ENCODE data around the gene MAPT. TPM values are rescaled to one million over a fixed set of nuclear protein-coding genes. Genes with fewer than 3 reads are reported as not detected.

MAPT gene
- total RNA-seq, 2 donors from 2014 or later: 0.86 to 2.1 TPM

GRCh38 chr17:46042925-46043324 is 148.6 kb downstream of the MAPT start:
- H3K36me3 Mint-ChIP-seq (ENCODE audit: insufficient read depth in 2 of 2): peaks cover 12 to 25% of the 10 kb centered on the region in 2 donors
- no peaks in the 10 kb centered on the region for H3K27me3 Mint-ChIP-seq (ENCODE audit: low read depth)
- no peak for ATAC-seq (replicated peaks in 1 of 2)
- H3K4me1 Mint-ChIP-seq (ENCODE audit: low read depth): peaks cover 10% of the 10 kb centered on the region
- no peak overlapping the region for H3K4me3 Mint-ChIP-seq
- no peaks in the 10 kb centered on the region for H3K9me3 Mint-ChIP-seq
- no peak for DNase-seq
- peak overlapping the region; percentile 39 for H3K27ac Mint-ChIP-seq

- ATAC-seq (replicated peaks in 1 of 2) (no peak), DNase-seq (no peak)
- Mint-ChIP-seq H3K27ac (peak overlapping the region; percentile 40), H3K27me3 (ENCODE audit: low read depth) (no peaks in the 10 kb centered on the region), H3K9me3 (no peaks in the 10 kb centered on the region), H3K4me1 (ENCODE audit: low read depth) (peaks cover 10% of the 10 kb centered on the region), H3K4me3 (no peak overlapping the region), H3K36me3 (ENCODE audit: insufficient read depth in 2 of 2) (peaks cover 8 to 20% of the 10 kb centered on the region in 2 donors)
Measured at GRCh38 chr17:46043606-46044005, 149.3 kb downstream of the MAPT start.

GRCh38 chr17:46044286-46044928 is 150.1 kb downstream of the MAPT start:
- H3K4me3 Mint-ChIP-seq: no peak overlapping the region
- peak overlapping the region; percentile 83 for H3K27ac Mint-ChIP-seq
- H3K4me1 Mint-ChIP-seq (ENCODE audit: low read depth): peaks cover 10% of the 10 kb centered on the region
- ATAC-seq (replicated peaks in 1 of 2): peak in 1 of 2 donors; percentile 41
- H3K27me3 Mint-ChIP-seq (ENCODE audit: low read depth): no peaks in the 10 kb centered on the region
- no peaks in the 10 kb centered on the region for H3K9me3 Mint-ChIP-seq
- peak; percentile 36 to 48 for DNase-seq
- H3K36me3 Mint-ChIP-seq (ENCODE audit: insufficient read depth in 2 of 2): peaks cover 8 to 25% of the 10 kb centered on the region in 2 donors

- H3K9me3 Mint-ChIP-seq: no peaks in the 10 kb centered on the region
- H3K27ac Mint-ChIP-seq: peak overlapping the region; percentile 83
- DNase-seq (no peak), ATAC-seq (replicated peaks in 1 of 2) (no peak)
- no peak overlapping the region for H3K4me3 Mint-ChIP-seq
- peaks cover 10% of the 10 kb centered on the region for H3K4me1 Mint-ChIP-seq (ENCODE audit: low read depth)
- peaks cover 12 to 30% of the 10 kb centered on the region in 2 donors for H3K36me3 Mint-ChIP-seq (ENCODE audit: insufficient read depth in 2 of 2)
- no peaks in the 10 kb centered on the region for H3K27me3 Mint-ChIP-seq (ENCODE audit: low read depth)
Measured at GRCh38 chr17:46044989-46045388, 150.6 kb downstream of the MAPT start.

GRCh38 chr17:46045639-46046038 is 151.3 kb downstream of the MAPT start:
- peak; percentile 32 to 94 for ATAC-seq (replicated peaks in 1 of 2)
- peak overlapping the region; percentile 12 for H3K27ac Mint-ChIP-seq
- peaks cover 10% of the 10 kb centered on the region for H3K4me1 Mint-ChIP-seq (ENCODE audit: low read depth)
- H3K4me3 Mint-ChIP-seq: no peak overlapping the region
- DNase-seq: no peak
- no peaks in the 10 kb centered on the region for H3K27me3 Mint-ChIP-seq (ENCODE audit: low read depth)
- no peaks in the 10 kb centered on the region for H3K9me3 Mint-ChIP-seq
- peaks cover 14 to 30% of the 10 kb centered on the region in 2 donors for H3K36me3 Mint-ChIP-seq (ENCODE audit: insufficient read depth in 2 of 2)

- H3K9me3 Mint-ChIP-seq: no peaks in the 10 kb centered on the region
- ATAC-seq (replicated peaks in 1 of 2) (no peak), DNase-seq (no peak)
- H3K4me1 Mint-ChIP-seq (ENCODE audit: low read depth): peaks cover 22% of the 10 kb centered on the region
- no peaks in the 10 kb centered on the region for H3K27me3 Mint-ChIP-seq (ENCODE audit: low read depth)
- H3K36me3 Mint-ChIP-seq (ENCODE audit: insufficient read depth in 2 of 2): peaks cover 17 to 34% of the 10 kb centered on the region in 2 donors
- H3K27ac Mint-ChIP-seq: no peak overlapping the region
- H3K4me3 Mint-ChIP-seq: no peak overlapping the region
Measured at GRCh38 chr17:46046957-46047356, 152.6 kb downstream of the MAPT start.

- Mint-ChIP-seq H3K9me3 (no peaks in the 10 kb centered on the region), H3K27ac (no peak overlapping the region), H3K4me1 (ENCODE audit: low read depth) (peaks cover 27% of the 10 kb centered on the region), H3K4me3 (no peak overlapping the region), H3K27me3 (ENCODE audit: low read depth) (no peaks in the 10 kb centered on the region), H3K36me3 (ENCODE audit: insufficient read depth in 2 of 2) (peaks cover 21 to 39% of the 10 kb centered on the region in 2 donors)
- ATAC-seq (replicated peaks in 1 of 2): no peak
- no peak for DNase-seq
Measured at GRCh38 chr17:46047398-46047797, 153.0 kb downstream of the MAPT start.

GRCh38 chr17:46047856-46048255 is 153.5 kb downstream of the MAPT start:
- no peaks in the 10 kb centered on the region for H3K27me3 Mint-ChIP-seq (ENCODE audit: low read depth)
- peaks cover 21 to 40% of the 10 kb centered on the region in 2 donors for H3K36me3 Mint-ChIP-seq (ENCODE audit: insufficient read depth in 2 of 2)
- no peaks in the 10 kb centered on the region for H3K9me3 Mint-ChIP-seq
- H3K4me1 Mint-ChIP-seq (ENCODE audit: low read depth): peaks cover 28% of the 10 kb centered on the region
- no peak for ATAC-seq (replicated peaks in 1 of 2)
- no peak for DNase-seq
- no peak overlapping the region for H3K4me3 Mint-ChIP-seq
- no peak overlapping the region for H3K27ac Mint-ChIP-seq

GRCh38 chr17:46049656-46050055 is 155.3 kb downstream of the MAPT start:
- Mint-ChIP-seq H3K4me1 (ENCODE audit: low read depth) (peaks cover 34% of the 10 kb centered on the region), H3K36me3 (ENCODE audit: insufficient read depth in 2 of 2) (peaks cover 20 to 41% of the 10 kb centered on the region in 2 donors), H3K27me3 (ENCODE audit: low read depth) (no peaks in the 10 kb centered on the region), H3K27ac (no peak overlapping the region), H3K9me3 (no peaks in the 10 kb centered on the region), H3K4me3 (no peak overlapping the region)
- DNase-seq (no peak), ATAC-seq (replicated peaks in 1 of 2) (no peak)

- no peak for DNase-seq
- Mint-ChIP-seq H3K36me3 (ENCODE audit: insufficient read depth in 2 of 2) (peaks cover 16 to 36% of the 10 kb centered on the region in 2 donors), H3K4me1 (ENCODE audit: low read depth) (peaks cover 48% of the 10 kb centered on the region), H3K27me3 (ENCODE audit: low read depth) (no peaks in the 10 kb centered on the region), H3K9me3 (no peaks in the 10 kb centered on the region), H3K27ac (no peak overlapping the region), H3K4me3 (no peak overlapping the region)
- no peak for ATAC-seq (replicated peaks in 1 of 2)
Measured at GRCh38 chr17:46053911-46054534, 159.7 kb downstream of the MAPT start.

GRCh38 chr17:46056800-46057304 is 162.5 kb downstream of the MAPT start:
- H3K36me3 Mint-ChIP-seq (ENCODE audit: insufficient read depth in 2 of 2): peaks cover 8 to 16% of the 10 kb centered on the region in 2 donors

GRCh38 chr17:46057366-46057765 is 163.0 kb downstream of the MAPT start:
- ATAC-seq (replicated peaks in 1 of 2): no peak
- Mint-ChIP-seq H3K27me3 (ENCODE audit: low read depth) (no peaks in the 10 kb centered on the region), H3K36me3 (ENCODE audit: insufficient read depth in 2 of 2) (peaks cover 5 to 15% of the 10 kb centered on the region in 2 donors), H3K9me3 (no peaks in the 10 kb centered on the region), H3K27ac (peak overlapping the region; percentile 75), H3K4me1 (ENCODE audit: low read depth) (peaks cover 51% of the 10 kb centered on the region), H3K4me3 (peak overlapping the region in 1 of 2 donors; percentile 33)
- no peak for DNase-seq

More at GRCh38 chr17:46056800-46057304, 162.5 kb downstream of the MAPT start:
- Mint-ChIP-seq H3K27ac (peak overlapping the region; percentile 81), H3K4me3 (no peak overlapping the region), H3K4me1 (ENCODE audit: low read depth) (peaks cover 56% of the 10 kb centered on the region), H3K9me3 (no peaks in the 10 kb centered on the region), H3K27me3 (ENCODE audit: low read depth) (no peaks in the 10 kb centered on the region)
- DNase-seq (no peak), ATAC-seq (replicated peaks in 1 of 2) (peak; percentile 41)

GRCh38 chr17:46059486-46059885 is 165.1 kb downstream of the MAPT start:
- no peak for DNase-seq
- Mint-ChIP-seq H3K27ac (no peak overlapping the region), H3K9me3 (no peaks in the 10 kb centered on the region), H3K4me3 (no peak overlapping the region), H3K27me3 (ENCODE audit: low read depth) (no peaks in the 10 kb centered on the region), H3K4me1 (ENCODE audit: low read depth) (peaks cover 43% of the 10 kb centered on the region), H3K36me3 (ENCODE audit: insufficient read depth in 2 of 2) (peaks cover 5 to 8% of the 10 kb centered on the region in 2 donors)
- ATAC-seq (replicated peaks in 1 of 2): no peak
